ENCODE results near the gene INHBE.
"Not testable (repeated sequence)": the region's sequence is repeated elsewhere in the genome, so short reads cannot be mapped to it uniquely, and the experiment has no call there.

The INHBE gene

GRCh38 chr12:57441846-57442427, 13.2 kb upstream of the INHBE start:
- no peak for DNase-seq (ENCODE audit: low read depth)

- DNase-seq (ENCODE audit: low read depth): not testable (repeated sequence)
Observed at GRCh38 chr12:57444337-57444736, 10.8 kb upstream of the INHBE start.

DNA sequence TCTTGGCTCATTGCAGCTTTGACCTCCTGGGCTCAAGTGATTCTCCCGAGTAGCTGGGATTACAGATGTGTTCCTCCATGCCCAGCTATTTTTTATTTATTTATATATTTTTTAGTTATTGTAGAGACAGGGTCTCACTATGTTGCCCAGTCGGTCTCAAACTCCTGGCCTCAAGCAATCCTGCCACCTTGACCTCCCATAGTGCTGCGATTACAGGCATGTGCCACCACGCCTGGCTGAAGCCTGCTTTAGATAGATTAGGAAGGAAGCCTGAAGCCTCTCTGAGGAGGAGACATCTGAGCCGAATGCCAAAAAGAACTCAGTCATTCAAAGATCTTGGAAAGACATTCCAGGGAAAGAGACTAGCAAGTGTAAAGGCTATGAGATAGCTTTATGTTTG, 10.4 kb upstream of the INHBE start:
- no peak for DNase-seq (ENCODE audit: low read depth)

DNA sequence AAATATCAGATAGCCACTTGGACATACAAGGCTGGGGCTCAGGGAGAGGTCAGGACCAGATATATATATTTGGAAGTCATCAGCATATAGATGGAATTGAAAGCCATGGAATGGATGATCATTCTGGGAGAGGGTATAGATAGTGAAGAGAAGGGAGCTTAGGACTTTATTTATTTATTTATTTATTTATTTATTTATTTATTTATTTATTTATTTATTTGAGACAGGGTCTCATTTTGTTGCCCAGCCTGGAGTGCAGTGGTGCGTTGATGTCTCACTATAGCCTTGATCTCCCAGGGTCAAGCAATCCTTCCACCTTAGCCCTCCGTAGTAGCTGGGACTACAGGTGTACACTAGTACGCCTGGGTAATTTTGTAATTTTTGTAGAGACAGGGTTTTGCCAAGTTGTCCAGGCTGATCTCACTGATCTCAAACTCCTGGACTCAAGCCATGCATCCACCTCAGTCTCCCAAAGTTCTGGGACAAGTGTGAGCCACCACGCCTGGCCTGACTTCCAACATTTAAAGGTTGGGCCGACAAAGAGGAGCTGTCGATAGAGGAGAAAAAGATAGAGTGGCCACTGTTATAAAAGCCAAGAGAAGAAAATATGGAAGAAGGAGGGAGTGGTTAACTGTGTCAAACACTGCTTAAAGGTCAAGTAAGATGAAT, 8.7 kb upstream of the INHBE start:
- DNase-seq (ENCODE audit: low read depth): no peak

DNA sequence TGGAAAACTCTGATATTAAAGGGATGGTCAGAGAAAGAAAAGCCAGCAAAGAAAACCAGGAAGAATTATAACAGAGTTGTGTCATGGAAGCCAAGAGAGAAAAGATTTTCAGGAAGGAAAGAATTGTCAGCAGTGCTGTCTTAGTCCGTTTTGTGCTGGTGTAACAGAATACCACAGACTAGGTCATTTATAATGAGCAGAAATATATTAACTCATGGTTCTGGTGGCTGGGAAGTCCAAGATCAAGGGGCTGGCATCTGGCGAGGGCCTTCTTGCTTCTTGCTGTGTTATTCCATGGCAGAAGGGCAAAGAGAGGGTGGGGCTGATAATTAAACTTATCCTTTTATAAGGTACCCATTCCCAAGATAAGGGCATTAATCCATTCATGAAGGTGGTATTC, 6.4 kb upstream of the INHBE start:
- no peak for DNase-seq (ENCODE audit: low read depth)

DNA sequence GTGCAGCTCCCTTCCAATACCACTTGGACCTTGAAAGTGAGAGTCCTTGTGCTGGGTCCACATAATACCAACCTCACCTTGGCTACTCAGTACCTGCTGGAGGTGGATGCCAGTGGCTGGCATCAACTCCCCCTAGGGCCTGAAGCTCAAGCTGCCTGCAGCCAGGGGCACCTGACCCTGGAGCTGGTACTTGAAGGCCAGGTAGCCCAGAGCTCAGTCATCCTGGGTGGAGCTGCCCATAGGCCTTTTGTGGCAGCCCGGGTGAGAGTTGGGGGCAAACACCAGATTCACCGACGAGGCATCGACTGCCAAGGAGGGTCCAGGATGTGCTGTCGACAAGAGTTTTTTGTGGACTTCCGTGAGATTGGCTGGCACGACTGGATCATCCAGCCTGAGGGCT, 5.7 kb upstream of the INHBE start:
- DNase-seq (ENCODE audit: low read depth): no peak

GRCh38 chr12:57450057-57450456, 5.0 kb upstream of the INHBE start:
- DNase-seq (ENCODE audit: low read depth): no peak

GRCh38 chr12:57451233-57451778, 3.8 kb upstream of the INHBE start:
- DNase-seq (ENCODE audit: low read depth): no peak

- DNase-seq (ENCODE audit: low read depth): no peak
Observed at GRCh38 chr12:57452181-57452936, 2.7 kb upstream of the INHBE start.

- no peak for DNase-seq (ENCODE audit: low read depth)
Observed at GRCh38 chr12:57452937-57453509, 2.1 kb upstream of the INHBE start.

DNA sequence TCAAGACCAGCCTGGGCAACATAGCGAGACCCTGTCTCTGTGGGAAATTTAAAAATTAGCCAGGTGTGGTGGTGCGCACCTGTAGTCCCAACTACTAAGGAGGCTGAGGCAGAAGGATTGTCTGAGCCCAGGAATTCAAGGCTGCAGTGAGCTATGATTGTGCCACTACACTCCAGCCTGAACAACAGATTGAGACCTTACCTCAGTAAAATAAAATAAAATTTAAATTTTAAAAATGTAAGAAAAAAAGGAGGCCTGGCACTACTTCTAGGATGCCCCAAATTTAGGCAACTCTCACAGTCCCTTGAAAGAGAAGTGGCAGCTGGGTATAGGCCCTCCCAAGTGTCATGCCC, 918 bp upstream of the INHBE start:
- DNase-seq (ENCODE audit: low read depth): no peak

DNA sequence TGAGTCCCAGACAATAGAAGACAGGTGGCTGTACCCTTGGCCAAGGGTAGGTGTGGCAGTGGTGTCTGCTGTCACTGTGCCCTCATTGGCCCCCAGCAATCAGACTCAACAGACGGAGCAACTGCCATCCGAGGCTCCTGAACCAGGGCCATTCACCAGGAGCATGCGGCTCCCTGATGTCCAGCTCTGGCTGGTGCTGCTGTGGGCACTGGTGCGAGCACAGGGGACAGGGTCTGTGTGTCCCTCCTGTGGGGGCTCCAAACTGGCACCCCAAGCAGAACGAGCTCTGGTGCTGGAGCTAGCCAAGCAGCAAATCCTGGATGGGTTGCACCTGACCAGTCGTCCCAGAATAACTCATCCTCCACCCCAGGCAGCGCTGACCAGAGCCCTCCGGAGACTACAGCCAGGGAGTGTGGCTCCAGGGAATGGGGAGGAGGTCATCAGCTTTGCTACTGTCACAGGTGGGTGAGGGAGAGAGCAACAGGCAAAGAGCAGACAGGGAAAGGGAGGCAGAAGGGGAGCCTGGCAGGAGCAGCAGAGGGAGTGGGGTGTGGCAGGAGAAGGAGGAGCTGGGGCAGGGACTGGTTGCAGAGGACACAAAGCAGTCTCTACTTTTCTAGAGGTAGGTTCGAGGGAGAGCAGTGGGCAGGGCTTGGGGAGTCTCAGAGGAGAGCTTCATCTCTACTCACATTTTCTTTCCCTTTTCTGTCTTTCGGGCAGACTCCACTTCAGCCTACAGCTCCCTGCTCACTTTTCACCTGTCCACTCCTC, 452 bp downstream of the INHBE start:
- DNase-seq (ENCODE audit: low read depth): no peak

GRCh38 chr12:57456145-57456700, 1.1 kb downstream of the INHBE start:
- no peak for DNase-seq (ENCODE audit: low read depth)

DNA sequence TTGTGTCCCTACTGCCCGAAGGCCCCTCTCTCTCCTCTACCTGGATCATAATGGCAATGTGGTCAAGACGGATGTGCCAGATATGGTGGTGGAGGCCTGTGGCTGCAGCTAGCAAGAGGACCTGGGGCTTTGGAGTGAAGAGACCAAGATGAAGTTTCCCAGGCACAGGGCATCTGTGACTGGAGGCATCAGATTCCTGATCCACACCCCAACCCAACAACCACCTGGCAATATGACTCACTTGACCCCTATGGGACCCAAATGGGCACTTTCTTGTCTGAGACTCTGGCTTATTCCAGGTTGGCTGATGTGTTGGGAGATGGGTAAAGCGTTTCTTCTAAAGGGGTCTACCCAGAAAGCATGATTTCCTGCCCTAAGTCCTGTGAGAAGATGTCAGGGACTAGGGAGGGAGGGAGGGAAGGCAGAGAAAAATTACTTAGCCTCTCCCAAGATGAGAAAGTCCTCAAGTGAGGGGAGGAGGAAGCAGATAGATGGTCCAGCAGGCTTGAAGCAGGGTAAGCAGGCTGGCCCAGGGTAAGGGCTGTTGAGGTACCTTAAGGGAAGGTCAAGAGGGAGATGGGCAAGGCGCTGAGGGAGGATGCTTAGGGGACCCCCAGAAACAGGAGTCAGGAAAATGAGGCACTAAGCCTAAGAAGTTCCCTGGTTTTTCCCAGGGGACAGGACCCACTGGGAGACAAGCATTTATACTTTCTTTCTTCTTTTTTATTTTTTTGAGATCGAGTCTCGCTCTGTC, 1.8 kb downstream of the INHBE start:
- DNase-seq (ENCODE audit: low read depth): no peak

GRCh38 chr12:57458665-57459054, 3.6 kb downstream of the INHBE start:
- DNase-seq (ENCODE audit: low read depth): no peak

DNA sequence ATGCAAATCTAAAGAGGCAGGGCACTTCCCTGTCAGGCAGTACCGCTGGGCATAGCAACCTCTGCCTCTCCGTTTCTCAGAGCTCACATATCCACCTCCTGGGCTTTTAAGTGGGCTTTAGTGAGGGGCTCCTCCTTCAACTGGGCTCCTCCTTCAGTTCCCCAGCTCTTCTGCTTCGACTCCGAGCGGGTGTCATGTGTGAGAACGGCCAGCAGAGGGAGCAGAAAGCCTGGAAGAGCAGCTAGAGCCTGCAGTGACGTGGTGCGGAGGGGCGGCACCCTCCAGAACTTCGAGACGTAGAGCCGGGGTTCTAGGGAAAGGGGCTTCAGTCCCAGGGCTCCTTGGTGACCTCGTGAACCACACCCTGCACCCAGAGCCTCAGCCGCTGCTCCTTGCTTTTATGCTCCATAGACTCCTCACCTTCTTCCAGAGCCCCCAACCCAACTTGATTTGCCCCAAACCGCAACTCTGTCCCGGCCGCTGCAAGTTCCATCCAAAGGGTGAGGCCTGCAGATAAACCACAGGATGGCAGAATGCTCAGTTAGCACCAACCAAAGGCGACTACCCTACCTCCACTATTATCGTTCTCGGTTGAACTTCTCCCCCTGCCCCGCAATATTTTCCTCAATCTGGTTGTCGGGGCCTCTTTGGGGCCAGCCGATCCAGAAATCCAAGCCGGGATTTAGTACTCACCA, 4.1 kb downstream of the INHBE start:
- peak; percentile 92 for DNase-seq (ENCODE audit: low read depth)

GRCh38 chr12:57459750-57460467, 4.8 kb downstream of the INHBE start, which contains the start of gene GLI1:
TSS of gene GLI1 (plus strand) at chr12:57459785. CDS start at chr12:57463692, 3,907 bp downstream.
- no peak for DNase-seq (ENCODE audit: low read depth)

GRCh38 chr12:57460468-57460784, 5.3 kb downstream of the INHBE start:
- DNase-seq (ENCODE audit: low read depth): no peak

GRCh38 chr12:57460841-57461275, 5.8 kb downstream of the INHBE start:
- DNase-seq (ENCODE audit: low read depth): no peak

All from CMK (cell line).